Measurements from ENCODE around the gene VSIR.

VSIR gene

DNA sequence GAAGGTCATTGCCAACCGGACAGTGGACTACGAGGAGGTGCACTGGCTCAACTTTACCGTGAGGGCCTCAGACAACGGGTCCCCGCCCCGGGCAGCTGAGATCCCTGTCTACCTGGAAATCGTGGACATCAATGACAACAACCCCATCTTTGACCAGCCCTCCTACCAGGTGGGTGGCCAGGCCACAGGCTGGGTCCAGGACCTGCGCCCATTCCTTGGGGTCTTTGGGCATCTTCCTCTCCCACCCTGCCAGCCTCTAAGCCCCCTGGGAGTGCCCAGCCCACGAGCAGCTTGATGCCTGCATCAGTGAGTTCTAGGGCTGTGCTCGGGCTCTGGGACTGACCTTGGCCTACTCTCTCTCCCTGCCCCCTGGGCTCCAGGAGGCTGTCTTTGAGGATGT, 25.8 kb upstream of the VSIR start:
- no peak for ATAC-seq (ENCODE audit: low read depth)
- H3K4me1 ChIP-seq (ENCODE audit: insufficient read depth, poor library complexity, severe bottlenecking): no peaks in the 10 kb centered on the region
- no peak for TF ChIP-seq CTCF (IDR thresholded peaks at IDR 0.05; ENCODE audit: poor library complexity, severe bottlenecking)

GRCh38 chr10:71798308-71798624, 24.9 kb upstream of the VSIR start:
- TF ChIP-seq CTCF (IDR thresholded peaks at IDR 0.05; ENCODE audit: poor library complexity, severe bottlenecking): no peak
- Histone ChIP-seq H3K4me3 (ENCODE audit: severe bottlenecking) (no peak overlapping the region), H3K36me3 (ENCODE audit: low read depth) (no peaks in the 10 kb centered on the region), H3K9me3 (ENCODE audit: severe bottlenecking) (no peaks in the 10 kb centered on the region), H3K4me1 (ENCODE audit: insufficient read depth, poor library complexity, severe bottlenecking) (no peaks in the 10 kb centered on the region), H3K27ac (ENCODE audit: poor library complexity, severe bottlenecking) (no peak overlapping the region), H3K27me3 (ENCODE audit: insufficient read depth, poor library complexity, severe bottlenecking) (no peaks in the 10 kb centered on the region)
- DNase-seq (ENCODE audit: low spot score) (no peak), ATAC-seq (ENCODE audit: low read depth) (no peak)

More for the DNA sequence above, 25.8 kb upstream of the VSIR start:
- no peaks in the 10 kb centered on the region for H3K36me3 ChIP-seq (ENCODE audit: low read depth)
- DNase-seq (ENCODE audit: low spot score): peak; percentile 41
- H3K4me3 ChIP-seq (ENCODE audit: severe bottlenecking): no peak overlapping the region
- no peaks in the 10 kb centered on the region for H3K27me3 ChIP-seq (ENCODE audit: insufficient read depth, poor library complexity, severe bottlenecking)
- no peaks in the 10 kb centered on the region for H3K9me3 ChIP-seq (ENCODE audit: severe bottlenecking)
- H3K27ac ChIP-seq (ENCODE audit: poor library complexity, severe bottlenecking): no peak overlapping the region

DNA sequence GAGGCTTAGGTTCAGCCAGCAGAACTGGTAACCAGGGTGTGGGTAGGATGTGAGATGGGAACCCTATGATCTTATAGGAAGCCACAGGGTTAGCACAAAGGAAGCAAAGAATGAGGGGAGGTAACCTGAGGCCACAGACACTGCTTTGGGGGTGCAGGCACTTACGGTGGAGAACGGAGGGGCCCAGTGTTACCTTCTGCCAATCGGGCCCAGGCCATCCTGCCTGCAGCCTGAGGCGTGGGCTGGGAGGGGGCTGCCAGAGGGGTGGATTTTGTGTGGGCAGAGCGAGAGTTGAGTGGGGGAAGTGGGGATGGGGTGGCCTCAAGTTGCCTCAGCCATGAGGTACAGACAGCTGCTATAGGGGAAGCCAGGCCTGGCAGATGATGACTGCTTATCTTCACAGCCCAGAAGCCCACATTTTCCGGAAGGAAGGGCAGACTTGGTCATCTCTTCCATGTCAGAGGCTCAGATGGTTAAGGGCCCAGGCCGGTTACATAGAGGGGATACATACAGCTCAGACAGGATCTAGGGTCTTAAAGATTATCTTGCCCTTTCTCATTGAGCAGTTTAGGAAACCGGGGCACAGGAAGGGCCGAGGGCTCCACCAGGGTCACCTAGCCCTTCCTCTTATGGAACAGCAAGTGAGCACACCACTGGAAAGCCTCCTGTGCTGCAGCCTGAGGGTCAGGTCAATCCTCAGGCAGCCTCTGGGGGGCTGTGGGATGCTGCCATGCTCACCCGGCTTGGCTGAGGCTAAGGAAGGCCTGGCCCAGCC, 24.4 kb upstream of the VSIR start:
- H3K27me3 ChIP-seq (ENCODE audit: insufficient read depth, poor library complexity, severe bottlenecking): no peaks in the 10 kb centered on the region
- H3K4me3 ChIP-seq (ENCODE audit: severe bottlenecking): no peak overlapping the region
- DNase-seq (ENCODE audit: low spot score) (peak; percentile 26), ATAC-seq (ENCODE audit: low read depth) (no peak)
- H3K27ac ChIP-seq (ENCODE audit: poor library complexity, severe bottlenecking): no peak overlapping the region
- no peaks in the 10 kb centered on the region for H3K4me1 ChIP-seq (ENCODE audit: insufficient read depth, poor library complexity, severe bottlenecking)
- no peaks in the 10 kb centered on the region for H3K36me3 ChIP-seq (ENCODE audit: low read depth)
- TF ChIP-seq CTCF (IDR thresholded peaks at IDR 0.05; ENCODE audit: poor library complexity, severe bottlenecking): no peak
- H3K9me3 ChIP-seq (ENCODE audit: severe bottlenecking): no peaks in the 10 kb centered on the region

DNA sequence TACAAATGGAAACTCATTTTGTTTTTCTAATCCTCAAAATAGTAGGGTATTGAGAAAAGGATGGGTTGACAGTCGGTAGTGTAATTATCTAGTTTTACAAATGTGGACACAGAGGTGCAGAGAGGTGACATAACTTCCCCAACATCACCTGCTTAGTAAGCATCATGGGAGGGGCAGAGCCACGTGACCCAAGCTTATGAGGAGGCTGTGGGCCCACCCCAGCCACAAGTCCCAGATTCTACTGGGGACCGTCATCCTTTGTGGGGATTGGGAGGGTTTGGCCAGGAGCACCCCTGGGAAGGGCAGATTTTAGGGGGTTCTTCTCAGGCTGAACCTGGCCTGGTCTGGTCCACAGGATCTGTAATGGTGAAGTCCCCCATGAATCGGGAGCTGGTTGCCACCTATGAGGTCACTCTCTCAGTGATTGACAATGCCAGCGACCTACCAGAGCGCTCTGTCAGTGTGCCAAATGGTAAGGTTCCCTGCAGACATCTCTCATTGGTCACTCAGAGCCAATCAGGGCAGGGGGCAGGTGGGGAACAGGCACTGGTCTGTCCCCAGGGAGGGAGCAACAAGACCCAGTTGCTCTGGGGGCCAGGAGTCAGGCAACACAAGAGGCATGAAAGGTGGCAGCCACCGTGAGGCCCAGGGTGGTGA, 23.6 kb upstream of the VSIR start:
- Histone ChIP-seq H3K4me3 (ENCODE audit: severe bottlenecking) (no peak overlapping the region), H3K4me1 (ENCODE audit: insufficient read depth, poor library complexity, severe bottlenecking) (no peaks in the 10 kb centered on the region), H3K27ac (ENCODE audit: poor library complexity, severe bottlenecking) (no peak overlapping the region), H3K9me3 (ENCODE audit: severe bottlenecking) (no peaks in the 10 kb centered on the region), H3K27me3 (ENCODE audit: insufficient read depth, poor library complexity, severe bottlenecking) (no peaks in the 10 kb centered on the region), H3K36me3 (ENCODE audit: low read depth) (no peaks in the 10 kb centered on the region)
- no peak for TF ChIP-seq CTCF (IDR thresholded peaks at IDR 0.05; ENCODE audit: poor library complexity, severe bottlenecking)
- DNase-seq (ENCODE audit: low spot score) (peak; percentile 57), ATAC-seq (ENCODE audit: low read depth) (no peak)

DNA sequence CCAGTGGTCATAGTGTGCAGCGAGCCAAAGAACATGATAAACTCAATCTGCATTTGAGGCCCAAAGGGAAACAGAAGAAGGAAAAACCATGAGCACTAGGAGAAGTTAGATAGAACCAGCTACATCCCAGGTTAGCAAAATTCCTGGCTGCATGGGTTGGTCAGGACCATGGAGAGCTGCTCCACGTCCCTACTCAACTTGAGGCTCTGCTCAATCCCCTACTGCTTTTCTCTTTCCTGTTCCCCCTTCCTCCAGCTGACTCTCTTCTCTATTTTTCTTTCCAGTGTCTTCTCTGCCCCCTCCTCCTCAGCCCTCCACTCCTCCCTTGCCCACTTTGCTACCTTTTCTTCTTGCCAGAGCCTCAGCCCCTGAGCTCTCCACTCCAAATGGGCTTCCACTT, 21.9 kb upstream of the VSIR start:
- no peak overlapping the region for H3K4me3 ChIP-seq (ENCODE audit: severe bottlenecking)
- H3K9me3 ChIP-seq (ENCODE audit: severe bottlenecking): no peaks in the 10 kb centered on the region
- no peaks in the 10 kb centered on the region for H3K27me3 ChIP-seq (ENCODE audit: insufficient read depth, poor library complexity, severe bottlenecking)
- no peak for DNase-seq (ENCODE audit: low spot score)
- TF ChIP-seq CTCF (IDR thresholded peaks at IDR 0.05; ENCODE audit: poor library complexity, severe bottlenecking): no peak
- 0 out of 3 replicates have a peak, but pooled peaks have one; percentile 36 for ATAC-seq (ENCODE audit: low read depth)
- no peaks in the 10 kb centered on the region for H3K36me3 ChIP-seq (ENCODE audit: low read depth)
- H3K27ac ChIP-seq (ENCODE audit: poor library complexity, severe bottlenecking): no peak overlapping the region
- H3K4me1 ChIP-seq (ENCODE audit: insufficient read depth, poor library complexity, severe bottlenecking): no peaks in the 10 kb centered on the region
